ENCODE measurements around the gene PLA2G4E.
A peak's percentile ranks its signal among the peaks of the same experiment; 100 is the strongest.

The PLA2G4E gene

GRCh38 chr15:41974041-41974440 lies 46.8 kb downstream of the PLA2G4E start:
- DNase-seq = no peak

- peak; percentile 97 for DNase-seq
Measured at GRCh38 chr15:41972253-41973242, 48.3 kb downstream of the PLA2G4E start, which contains the start of gene EHD4. Gene EHD4 (minus strand): TSS chr15:41972557. CDS start chr15:41972494, 63 bp downstream.

GRCh38 chr15:41971895-41972252 lies 49.0 kb downstream of the PLA2G4E start:
- no peak for DNase-seq

GRCh38 chr15:41971089-41971894 lies 49.5 kb downstream of the PLA2G4E start:
- DNase-seq = peak; percentile 85

- DNase-seq = no peak
Measured at GRCh38 chr15:41970456-41970855, 50.4 kb downstream of the PLA2G4E start.

- DNase-seq = peak; percentile 19
Measured at GRCh38 chr15:41969851-41970431, 50.9 kb downstream of the PLA2G4E start.

- no peak for DNase-seq
Measured at GRCh38 chr15:41968701-41969100, 52.1 kb downstream of the PLA2G4E start.

- DNase-seq = no peak
Measured at GRCh38 chr15:41967506-41968206, 53.2 kb downstream of the PLA2G4E start.

- DNase-seq = no peak
Measured at GRCh38 chr15:41966920-41967465, 53.8 kb downstream of the PLA2G4E start.

- no peak for DNase-seq
Measured at GRCh38 chr15:41966414-41966812, 54.4 kb downstream of the PLA2G4E start.

GRCh38 chr15:41965441-41966413 lies 55.1 kb downstream of the PLA2G4E start:
- no peak for DNase-seq

- no peak for DNase-seq
Measured at GRCh38 chr15:41961595-41962202, 59.1 kb downstream of the PLA2G4E start.

- DNase-seq = no peak
Measured at GRCh38 chr15:41961001-41961518, 59.8 kb downstream of the PLA2G4E start.

- no peak for DNase-seq
Measured at GRCh38 chr15:41958002-41958420, 62.8 kb downstream of the PLA2G4E start.

GRCh38 chr15:41957021-41957897 lies 63.6 kb downstream of the PLA2G4E start:
- no peak for DNase-seq

- DNase-seq = no peak
Measured at GRCh38 chr15:41955807-41956525, 64.9 kb downstream of the PLA2G4E start.

- DNase-seq = no peak
Measured at GRCh38 chr15:41955100-41955499, 65.7 kb downstream of the PLA2G4E start.

- no peak for DNase-seq
Measured at GRCh38 chr15:41954036-41954435, 66.8 kb downstream of the PLA2G4E start.

Measured in stimulated activated CD4-positive, alpha-beta T cell treated with anti-CD3 and anti-CD28 coated beads, Interleukin-15, amount 100 ng/mL, for 24 hours (primary cell).